ENCODE data around the gene SLC18B1.

Gene SLC18B1

DNA sequence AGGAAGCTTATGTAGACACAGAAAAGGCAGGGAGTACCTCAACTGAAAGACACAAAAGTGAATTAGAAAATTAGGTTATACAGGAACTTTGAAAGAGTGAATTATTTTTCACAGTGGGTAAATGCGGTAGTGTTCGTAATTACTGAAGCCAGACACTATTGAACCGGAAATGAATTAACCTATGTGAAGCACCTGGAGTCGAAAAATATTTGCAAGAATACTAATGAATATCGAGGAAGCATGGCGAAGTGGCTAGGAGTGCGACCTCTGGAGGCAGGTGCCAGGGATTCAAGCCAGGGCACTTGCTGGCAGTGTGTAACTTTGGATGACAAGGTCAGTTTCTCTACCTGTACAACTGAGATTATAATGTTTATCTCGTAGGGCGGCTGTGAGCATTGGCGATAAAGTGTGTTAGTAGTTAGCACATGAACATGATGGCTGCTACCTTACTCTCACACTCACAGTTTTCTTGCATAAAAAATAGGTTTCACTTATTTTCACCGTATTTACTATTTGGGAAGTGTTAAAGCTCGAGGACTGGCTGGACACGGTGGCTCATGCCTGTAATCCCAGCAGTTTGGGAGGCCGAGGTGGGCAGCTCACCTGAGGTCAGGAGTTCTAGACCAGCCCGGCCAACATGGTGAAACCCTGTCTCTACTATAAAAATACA lies 567 bp upstream of the SLC18B1 start:
- Histone ChIP-seq H3K79me2 (ENCODE audit: low read length) (no peaks in the 10 kb centered on the region), H3K9ac (ENCODE audit: low read length) (peak overlapping the region; percentile 71), H3K27me3 (ENCODE audit: low read depth, low read length) (no peaks in the 10 kb centered on the region), H2AFZ (ENCODE audit: low read depth, low read length) (peak overlapping the region; percentile 88), H4K20me1 (ENCODE audit: insufficient read depth, low read length) (no peaks in the 10 kb centered on the region), H3K4me2 (ENCODE audit: low read length) (peak overlapping the region; percentile 96), H3K9me3 (ENCODE audit: insufficient read depth, low read length) (no peaks in the 10 kb centered on the region), H3K36me3 (replicated peaks; ENCODE audit: low read depth, low read length) (no peaks in the 10 kb centered on the region), H3K4me3 (ENCODE audit: low read length) (peak overlapping the region; percentile 86), H3K27ac (ENCODE audit: low read length) (peak overlapping the region; percentile 11; the same call in 1 of the 2 replicates), H3K4me1 (ENCODE audit: low read length) (peaks cover 9% of the 10 kb centered on the region)
- TF ChIP-seq EZH2phosphoT487 (IDR thresholded peaks at IDR 0.05; ENCODE audit: low read depth), result no peak
- TF ChIP-seq, protein P1, sequence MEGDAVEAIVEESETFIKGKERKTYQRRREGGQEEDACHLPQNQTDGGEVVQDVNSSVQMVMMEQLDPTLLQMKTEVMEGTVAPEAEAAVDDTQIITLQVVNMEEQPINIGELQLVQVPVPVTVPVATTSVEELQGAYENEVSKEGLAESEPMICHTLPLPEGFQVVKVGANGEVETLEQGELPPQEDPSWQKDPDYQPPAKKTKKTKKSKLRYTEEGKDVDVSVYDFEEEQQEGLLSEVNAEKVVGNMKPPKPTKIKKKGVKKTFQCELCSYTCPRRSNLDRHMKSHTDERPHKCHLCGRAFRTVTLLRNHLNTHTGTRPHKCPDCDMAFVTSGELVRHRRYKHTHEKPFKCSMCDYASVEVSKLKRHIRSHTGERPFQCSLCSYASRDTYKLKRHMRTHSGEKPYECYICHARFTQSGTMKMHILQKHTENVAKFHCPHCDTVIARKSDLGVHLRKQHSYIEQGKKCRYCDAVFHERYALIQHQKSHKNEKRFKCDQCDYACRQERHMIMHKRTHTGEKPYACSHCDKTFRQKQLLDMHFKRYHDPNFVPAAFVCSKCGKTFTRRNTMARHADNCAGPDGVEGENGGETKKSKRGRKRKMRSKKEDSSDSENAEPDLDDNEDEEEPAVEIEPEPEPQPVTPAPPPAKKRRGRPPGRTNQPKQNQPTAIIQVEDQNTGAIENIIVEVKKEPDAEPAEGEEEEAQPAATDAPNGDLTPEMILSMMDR (IDR thresholded peaks at IDR 0.05; ENCODE audit: low read depth, low read length), result peak; percentile 72

DNA sequence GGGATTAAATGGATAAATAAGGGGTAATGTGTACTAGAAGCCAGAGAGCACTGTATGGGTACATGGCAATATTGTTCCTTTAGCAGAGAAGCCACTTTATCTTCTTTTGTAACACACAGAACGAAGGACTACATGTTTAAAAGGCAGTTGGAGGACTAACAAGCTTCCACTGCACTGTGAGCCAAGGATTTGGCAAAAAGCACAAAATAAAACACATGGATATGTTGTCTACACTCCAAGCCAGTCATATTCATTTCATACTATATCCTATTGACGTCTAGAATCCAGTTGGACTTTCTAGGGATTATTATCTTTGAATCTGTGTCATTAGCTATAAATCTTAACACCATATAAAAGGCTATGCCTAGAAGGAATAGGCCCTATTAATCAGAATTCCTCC lies 3.0 kb downstream of the SLC18B1 start:
- Histone ChIP-seq H3K79me2 (ENCODE audit: low read length) (no peaks in the 10 kb centered on the region), H3K27me3 (ENCODE audit: low read depth, low read length) (no peaks in the 10 kb centered on the region)

DNA sequence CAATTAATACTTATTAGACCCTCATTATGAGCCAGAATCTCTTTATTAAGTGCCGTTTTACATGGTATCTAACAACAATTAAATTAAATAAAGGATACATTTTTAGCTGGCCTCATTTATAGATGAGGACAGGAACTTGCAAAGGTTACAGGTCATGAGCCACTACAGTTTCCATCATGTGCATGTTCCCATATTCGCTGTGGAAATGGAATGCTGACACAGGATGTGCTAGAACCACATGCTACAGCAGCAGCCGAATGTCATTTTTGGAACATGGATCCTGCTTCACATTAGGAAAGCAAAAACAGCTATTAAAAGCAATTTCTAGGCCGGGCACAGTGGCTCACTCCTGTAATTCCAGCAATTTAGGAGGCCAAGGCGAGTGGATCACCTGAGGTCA lies 5.9 kb downstream of the SLC18B1 start:
- Histone ChIP-seq H3K36me3 (replicated peaks; ENCODE audit: low read depth, low read length) (no peaks in the 10 kb centered on the region), H2AFZ (ENCODE audit: low read depth, low read length) (no peak overlapping the region), H3K9me3 (ENCODE audit: insufficient read depth, low read length) (no peaks in the 10 kb centered on the region), H3K9ac (ENCODE audit: low read length) (no peak overlapping the region), H3K4me2 (ENCODE audit: low read length) (no peak overlapping the region), H3K27me3 (ENCODE audit: low read depth, low read length) (no peaks in the 10 kb centered on the region), H3K4me3 (ENCODE audit: low read length) (no peak overlapping the region), H3K79me2 (ENCODE audit: low read length) (no peaks in the 10 kb centered on the region), H3K27ac (ENCODE audit: low read length) (no peak overlapping the region), H4K20me1 (ENCODE audit: insufficient read depth, low read length) (no peaks in the 10 kb centered on the region), H3K4me1 (ENCODE audit: low read length) (peaks cover 13% of the 10 kb centered on the region)
- TF ChIP-seq, protein P1 (IDR thresholded peaks at IDR 0.05; ENCODE audit: low read depth, low read length), result no peak
- no peak for TF ChIP-seq EZH2phosphoT487 (IDR thresholded peaks at IDR 0.05; ENCODE audit: low read depth)

More for the DNA sequence above, 3.0 kb downstream of the SLC18B1 start:
- Histone ChIP-seq H3K4me2 (ENCODE audit: low read length) (no peak overlapping the region), H2AFZ (ENCODE audit: low read depth, low read length) (no peak overlapping the region), H3K9ac (ENCODE audit: low read length) (no peak overlapping the region), H3K9me3 (ENCODE audit: insufficient read depth, low read length) (no peaks in the 10 kb centered on the region), H3K4me3 (ENCODE audit: low read length) (no peak overlapping the region), H3K4me1 (ENCODE audit: low read length) (peaks cover 9% of the 10 kb centered on the region), H4K20me1 (ENCODE audit: insufficient read depth, low read length) (no peaks in the 10 kb centered on the region), H3K27ac (ENCODE audit: low read length) (no peak overlapping the region), H3K36me3 (replicated peaks; ENCODE audit: low read depth, low read length) (no peaks in the 10 kb centered on the region)
- TF ChIP-seq, protein P1 (IDR thresholded peaks at IDR 0.05; ENCODE audit: low read depth, low read length), result no peak
- TF ChIP-seq EZH2phosphoT487 (IDR thresholded peaks at IDR 0.05; ENCODE audit: low read depth), result no peak

GRCh38 chr6:132790450-132790849 lies 8.0 kb downstream of the SLC18B1 start:
- Histone ChIP-seq H2AFZ (ENCODE audit: low read depth, low read length) (no peak overlapping the region), H4K20me1 (ENCODE audit: insufficient read depth, low read length) (no peaks in the 10 kb centered on the region), H3K27me3 (ENCODE audit: low read depth, low read length) (no peaks in the 10 kb centered on the region), H3K9me3 (ENCODE audit: insufficient read depth, low read length) (no peaks in the 10 kb centered on the region), H3K79me2 (ENCODE audit: low read length) (no peaks in the 10 kb centered on the region), H3K36me3 (replicated peaks; ENCODE audit: low read depth, low read length) (no peaks in the 10 kb centered on the region), H3K4me3 (ENCODE audit: low read length) (no peak overlapping the region), H3K27ac (ENCODE audit: low read length) (no peak overlapping the region), H3K4me1 (ENCODE audit: low read length) (peaks cover 11% of the 10 kb centered on the region), H3K4me2 (ENCODE audit: low read length) (no peak overlapping the region), H3K9ac (ENCODE audit: low read length) (no peak overlapping the region)
- TF ChIP-seq, protein P1 (IDR thresholded peaks at IDR 0.05; ENCODE audit: low read depth, low read length), result no peak
- no peak for TF ChIP-seq EZH2phosphoT487 (IDR thresholded peaks at IDR 0.05; ENCODE audit: low read depth)

Measured in OCI-LY3 (cell line).